HG03432 (cell line): ENCODE data around the gene BLVRB.

Experiments
- ATAC-seq: cut with Tn5 transposase; IDR thresholded peaks from one replicate; pipeline ENCODE4 v1.9.1; 2021; ENCODE audit warnings: mild to moderate bottlenecking, moderate library complexity; ENCODE audit not compliant: unreplicated experiment

The BLVRB gene

GRCh38 chr19:40424637-40425449 lies 40.7 kb downstream of the BLVRB start:
- no peak for ATAC-seq

- ATAC-seq, result no peak
Observed at GRCh38 chr19:40423938-40424337, 41.6 kb downstream of the BLVRB start.

- no peak for ATAC-seq
Observed at GRCh38 chr19:40422748-40423566, 42.6 kb downstream of the BLVRB start.

- ATAC-seq, result no peak
Observed at GRCh38 chr19:40421993-40422747, 43.4 kb downstream of the BLVRB start.

GRCh38 chr19:40420766-40421765 lies 44.5 kb downstream of the BLVRB start:
- peak; percentile 39 for ATAC-seq

GRCh38 chr19:40420451-40420765 lies 45.1 kb downstream of the BLVRB start:
- ATAC-seq, result no peak

GRCh38 chr19:40419780-40420179 lies 45.8 kb downstream of the BLVRB start:
- no peak for ATAC-seq

- ATAC-seq, result no peak
Observed at GRCh38 chr19:40419066-40419612, 46.4 kb downstream of the BLVRB start.

GRCh38 chr19:40418040-40418439 lies 47.5 kb downstream of the BLVRB start:
- no peak for ATAC-seq

GRCh38 chr19:40417643-40417981 lies 47.9 kb downstream of the BLVRB start:
- no peak for ATAC-seq

GRCh38 chr19:40416918-40417642 lies 48.5 kb downstream of the BLVRB start:
- ATAC-seq, result no peak

- ATAC-seq, result no peak
Observed at GRCh38 chr19:40415768-40416167, 49.8 kb downstream of the BLVRB start.

GRCh38 chr19:40414542-40415535 lies 50.7 kb downstream of the BLVRB start:
- ATAC-seq, result no peak

- ATAC-seq, result no peak
Observed at GRCh38 chr19:40413291-40413845, 52.2 kb downstream of the BLVRB start, which contains the start of gene PRX. TSS of gene PRX (minus strand) at chr19:40413378. CDS start at chr19:40407932, 5,446 bp downstream.

GRCh38 chr19:40412866-40413265 lies 52.7 kb downstream of the BLVRB start:
- no peak for ATAC-seq

- ATAC-seq, result no peak
Observed at GRCh38 chr19:40411958-40412499, 53.5 kb downstream of the BLVRB start.

- no peak for ATAC-seq
Observed at GRCh38 chr19:40411125-40411842, 54.3 kb downstream of the BLVRB start.
